Spleen (tissue), 11 donors: Measurements from ENCODE around the gene GKAP1. TPM values are rescaled to one million over a fixed set of nuclear protein-coding genes. Genes with fewer than 3 reads are reported as not detected.
"Not testable (repeated sequence)": the region's sequence is repeated elsewhere in the genome, so short reads cannot be mapped to it uniquely, and the experiment has no call there.

Source experiments
- DNase-seq: peaks from one replicate; pipeline ENCODE4 v3.0.0-alpha.2; 2020
- H3K27ac ChIP-seq, 8 donors: fragments of 200-600 bp; sonication (generic) in 7 of 8; 1 replicate in 4 of 8; 2 replicates in 4 of 8; pipeline versions ENCODE4 v1.5.0 to v1.8.0; 2016 to 2021; ENCODE audit warnings: inconsistent platforms in 4 of 8, mild to moderate bottlenecking in 4 of 8, moderate library complexity in 1 of 8
- H3K27me3 ChIP-seq, 7 donors: fragments of 200-600 bp; sonication (generic) in 6 of 7; replicated peaks in 1 of 7; 1 replicate in 4 of 7; 2 replicates in 3 of 7; pipeline versions ENCODE4 v1.5.0 to v1.8.0; 2016 to 2021; ENCODE audit warnings: inconsistent platforms in 3 of 7, mild to moderate bottlenecking in 1 of 7
- H3K36me3 ChIP-seq, 6 donors: fragments of 200-600 bp; sonication (generic) in 5 of 6; 1 replicate in 4 of 6; 2 replicates in 2 of 6; pipeline versions ENCODE4 v1.5.0 to v1.8.0; 2016 to 2021; ENCODE audit warnings: inconsistent platforms in 2 of 6
- H3K4me1 ChIP-seq, 6 donors: fragments of 200-600 bp; sonication (generic) in 5 of 6; 1 replicate in 3 of 6; 2 replicates in 3 of 6; pipeline versions ENCODE4 v1.5.0 to v1.8.0; 2016 to 2021; ENCODE audit warnings: inconsistent platforms in 3 of 6
- H3K4me3 ChIP-seq, 8 donors: fragments of 200-600 bp; sonication (generic) in 7 of 8; 1 replicate in 4 of 8; 2 replicates in 4 of 8; pipeline versions ENCODE4 v1.5.0 to v1.8.0; 2016 to 2021; ENCODE audit warnings: inconsistent platforms in 4 of 8, mild to moderate bottlenecking in 4 of 8, moderate library complexity in 2 of 8
- H3K9me3 ChIP-seq, 8 donors: fragments of 200-600 bp; sonication (generic) in 7 of 8; 1 replicate in 4 of 8; 2 replicates in 4 of 8; pipeline versions ENCODE4 v1.5.0 to v1.8.0; 2016 to 2021; ENCODE audit warnings: inconsistent platforms in 4 of 8
- CTCF ChIP-seq, 11 experiments: fragments of 200-600 bp in 7 of 11; fragments of 450-650 bp in 4 of 11; sonication (generic) in 4 of 11; IDR thresholded peaks in 8 of 11; conservative IDR thresholded peaks in 3 of 11; 1 replicate in 7 of 11; 2 replicates in 4 of 11; pipeline versions ENCODE4 v1.4.0 to v1.8.0; 2016 to 2021; ENCODE audit warnings: antibody characterized with exemption in 11 of 11, inconsistent platforms in 4 of 11, mild to moderate bottlenecking in 1 of 11
- POLR2A ChIP-seq, 3 donors: fragments of 450-650 bp; IDR thresholded peaks; one replicate each; pipeline ENCODE4 v1.5.1; 2017; ENCODE audit warnings: antibody characterized with exemption in 3 of 3, mild to moderate bottlenecking in 1 of 3
- POLR2AphosphoS5 ChIP-seq, 3 donors: sonication (generic); formaldehyde crosslinking; IDR thresholded peaks; one replicate each; pipeline ENCODE4 v1.5.1; 2017; ENCODE audit warnings: antibody characterized with exemption in 3 of 3
- WGBS, 5 donors: extraction: QIAGEN DNeasy Blood & Tissue Kit in 3 of 5; methylation state at CpG; one replicate each; pipeline versions ENCODE4 v1.1.5 to v1.1.7; 2013 to 2018; 5-methylcytosine and 5-hydroxymethylcytosine counted together
- intact Hi-C: fragments of 100-400 bp; cut with DNase I; formaldehyde crosslinking; loops from one replicate; pipeline ENCODE4 v1.15.0; 2023; ENCODE audit warnings: low total_unique reads
- polyA plus RNA-seq, 3 donors: library from polyadenylated mRNA; stranded (reverse); fragments of 200-250 nt; gene quantifications; one replicate each; pipeline ENCODE4 v1.2.1, GENCODE V29; 2013
- total RNA-seq, 7 donors: library from RNA; depleted of rRNA in 3 of 7; stranded (reverse); fragments of >200 nt in 3 of 7; fragmentation: NEBNext Ultra II Directional in 4 of 7; extraction: Animal tissue kit (Norgen Biotek cat#: 25700) in 4 of 7; gene quantifications; one replicate each; pipeline versions ENCODE4 v1.1.0 to v1.2.1, GENCODE V29; 2016 to 2021
- donor health status: healthy with polysubstance abuse.
- donor health status: DM: no; HTN: no; CAD: no; lungs with moderate emphysema.
- donor health status: DM: no; HTN: no; CAD: no.
- donor health status: Bipolar disorder and iron deficiency.
- donor health status: healthy.
- donor health status: DM: no; HTN: no; CAD: no.
- donor health status: DM: yes; HTN: yes; CAD: no.

Gene GKAP1
- total and polyA plus RNA-seq, 10 donors = 3.9 to 15.8 (median 6.0) TPM

- H3K27me3 ChIP-seq = no peaks in the 10 kb centered on the region
- H3K9me3 ChIP-seq = no peaks in the 10 kb centered on the region
- H3K27ac ChIP-seq = peak within 1 kb of the TSS; percentile 89 to 100 (median 99)
- WGBS, 5 donors = 0 to 1% (median 0%) methylated on average over 34 to 67 of the region's 67 CpGs
- H3K4me1 ChIP-seq = peaks cover 17 to 50% (median 42%) of the 10 kb centered on the region in 6 donors
- H3K36me3 ChIP-seq = no peaks in the 10 kb centered on the region
- H3K4me3 ChIP-seq = peak within 1 kb of the TSS; percentile 61 to 82 (median 76)
- peak; percentile 98 for DNase-seq
- intact Hi-C loops = no loop called here
- TF ChIP-seq CTCF (IDR thresholded peaks at IDR 0.05 in 8 of 11, conservative IDR thresholded peaks at IDR 0.05 in 3 of 11) (peak in 7 of 11 experiments; percentile 19 to 51 (median 34)), POLR2AphosphoS5 (IDR thresholded peaks at IDR 0.05) (peak; percentile 97 to 99 (median 99)), POLR2A (IDR thresholded peaks at IDR 0.05) (peak in 2 of 3 donors; percentile 85 to 96)
Measured at GRCh38 chr9:83707768-83708514, 109.6 kb downstream of the GKAP1 start, which contains the start of gene UBQLN1. Gene UBQLN1 (minus strand): TSS chr9:83707958. CDS start chr9:83707679, 279 bp downstream.

- Histone ChIP-seq H3K27me3 (no peaks in the 10 kb centered on the region), H3K36me3 (no peaks in the 10 kb centered on the region), H3K27ac (peak overlapping the region; percentile 89 to 100 (median 99)), H3K4me3 (peak overlapping the region; percentile 61 to 82 (median 76)), H3K9me3 (no peaks in the 10 kb centered on the region), H3K4me1 (peaks cover 17 to 55% (median 47%) of the 10 kb centered on the region in 6 donors)
- 0 to 1% (median 1%) methylated on average over 15 to 26 of the region's 26 CpGs for WGBS, 5 donors
- TF ChIP-seq POLR2AphosphoS5 (IDR thresholded peaks at IDR 0.05) = no peak
- TF ChIP-seq POLR2A (IDR thresholded peaks at IDR 0.05) = no peak
- no peak for TF ChIP-seq CTCF (IDR thresholded peaks at IDR 0.05 in 8 of 11, conservative IDR thresholded peaks at IDR 0.05 in 3 of 11)
- DNase-seq = no peak
- intact Hi-C loops = no loop called here
Measured at GRCh38 chr9:83707518-83707767, 110.1 kb downstream of the GKAP1 start.

- intact Hi-C loops = no loop called here
- H3K4me3 ChIP-seq = peak overlapping the region; percentile 61 to 82 (median 76)
- peaks cover 17 to 60% (median 52%) of the 10 kb centered on the region in 6 donors for H3K4me1 ChIP-seq
- no peaks in the 10 kb centered on the region for H3K27me3 ChIP-seq
- H3K27ac ChIP-seq = peak overlapping the region; percentile 89 to 100 (median 99)
- DNase-seq = peak; percentile 92
- 0 to 1% (median 1%) methylated on average over 26 to 42 of the region's 42 CpGs for WGBS, 5 donors
- H3K9me3 ChIP-seq = no peaks in the 10 kb centered on the region
- TF ChIP-seq POLR2AphosphoS5 (IDR thresholded peaks at IDR 0.05) (no peak), CTCF (IDR thresholded peaks at IDR 0.05 in 8 of 11, conservative IDR thresholded peaks at IDR 0.05 in 3 of 11) (no peak), POLR2A (IDR thresholded peaks at IDR 0.05) (no peak)
- no peaks in the 10 kb centered on the region for H3K36me3 ChIP-seq
Measured at GRCh38 chr9:83706676-83707517, 110.7 kb downstream of the GKAP1 start.

GRCh38 chr9:83705219-83705651, 112.3 kb downstream of the GKAP1 start:
- H3K27ac ChIP-seq, H3K36me3 ChIP-seq, H3K27me3 ChIP-seq, H3K9me3 ChIP-seq, intact Hi-C loops, DNase-seq: not testable (repeated sequence)
- WGBS, 5 donors = 85 to 90% (median 89%) methylated on average over 11 to 12 of the region's 12 CpGs
- Histone ChIP-seq H3K4me1 (peaks cover 24 to 77% (median 69%) of the 10 kb centered on the region in 6 donors), H3K4me3 (peak overlapping the region in 1 of 8 donors; percentile 78)
